SH-SY5Y (cell line): ENCODE measurements around the gene HPCAL1.

Experiments used
- GATA2 ChIP-seq: IDR thresholded peaks from 2 replicates; pipeline ENCODE4 v1.6.1; 2011; ENCODE audit warnings: mild to moderate bottlenecking, low read depth, low read length
- GATA3 ChIP-seq: IDR thresholded peaks from 2 replicates; pipeline ENCODE4 v1.6.1; 2011; ENCODE audit warnings: low read depth, mild to moderate bottlenecking, low read length, moderate library complexity

The HPCAL1 gene

DNA sequence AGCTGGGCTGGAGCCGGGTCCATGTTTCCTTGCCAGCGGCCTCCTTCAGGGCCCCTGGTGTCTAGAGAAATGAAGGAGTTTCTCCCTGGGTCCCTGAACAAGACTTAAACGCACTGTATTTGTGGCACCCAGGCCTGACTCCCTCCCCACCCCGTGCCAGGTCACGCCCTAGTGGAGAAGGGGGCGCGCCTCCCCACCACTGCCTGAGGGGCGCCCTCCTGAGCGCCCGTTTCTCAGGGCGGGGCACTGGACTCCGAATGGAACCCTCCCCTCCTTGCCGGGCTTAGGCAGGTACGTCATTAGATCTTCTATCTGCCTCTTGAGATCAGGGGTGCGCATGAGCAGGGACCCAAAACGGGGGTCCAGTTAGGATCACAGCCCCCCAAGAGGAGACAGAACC is 129.1 kb downstream of the HPCAL1 start:
- TF ChIP-seq GATA2 (no peak), GATA3 (no peak)

DNA sequence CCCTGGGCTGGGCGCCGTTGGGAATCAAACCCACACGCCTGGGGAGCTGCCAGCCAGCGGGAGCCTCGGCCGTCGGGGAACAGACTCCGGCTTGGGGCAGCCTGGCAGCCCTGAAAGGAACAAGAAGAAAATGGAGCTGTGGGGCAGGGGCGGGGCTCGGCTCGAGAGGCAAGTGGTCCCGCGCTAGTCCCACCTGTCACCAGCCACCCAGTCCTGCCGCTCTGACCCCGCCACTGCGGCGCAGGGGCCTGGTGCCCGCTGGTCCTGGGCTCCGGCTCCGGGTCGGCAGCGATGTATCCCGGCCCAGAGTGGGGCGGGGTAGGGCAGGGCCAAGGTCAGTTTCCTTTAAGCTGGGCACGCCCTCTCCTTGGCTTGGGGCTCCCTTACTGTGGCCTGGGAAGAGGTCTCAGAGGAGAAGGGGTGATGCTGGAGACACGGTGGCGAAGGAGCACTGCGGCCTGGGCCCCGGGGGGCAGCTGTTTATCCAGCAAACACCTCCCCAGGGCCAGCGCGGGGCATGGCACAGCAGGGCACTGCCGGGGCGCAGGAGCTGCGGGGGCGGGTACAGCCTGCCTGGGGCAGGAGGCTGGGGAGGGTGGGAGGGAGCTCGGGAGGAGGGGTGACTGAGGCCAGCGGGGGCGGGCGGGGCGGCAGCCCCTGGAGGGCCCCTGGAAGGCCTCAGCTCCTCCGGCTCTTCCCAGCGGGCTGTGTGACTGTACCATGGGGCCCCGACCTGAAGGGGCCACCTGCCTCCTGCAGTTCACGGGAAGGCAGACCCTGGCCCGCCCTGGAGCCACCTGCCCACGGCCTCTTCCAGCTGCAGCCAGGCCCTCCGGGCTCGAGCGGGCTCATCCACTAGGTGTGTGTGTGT is 129.8 kb downstream of the HPCAL1 start:
- TF ChIP-seq GATA2: no peak
- no peak for TF ChIP-seq GATA3

DNA sequence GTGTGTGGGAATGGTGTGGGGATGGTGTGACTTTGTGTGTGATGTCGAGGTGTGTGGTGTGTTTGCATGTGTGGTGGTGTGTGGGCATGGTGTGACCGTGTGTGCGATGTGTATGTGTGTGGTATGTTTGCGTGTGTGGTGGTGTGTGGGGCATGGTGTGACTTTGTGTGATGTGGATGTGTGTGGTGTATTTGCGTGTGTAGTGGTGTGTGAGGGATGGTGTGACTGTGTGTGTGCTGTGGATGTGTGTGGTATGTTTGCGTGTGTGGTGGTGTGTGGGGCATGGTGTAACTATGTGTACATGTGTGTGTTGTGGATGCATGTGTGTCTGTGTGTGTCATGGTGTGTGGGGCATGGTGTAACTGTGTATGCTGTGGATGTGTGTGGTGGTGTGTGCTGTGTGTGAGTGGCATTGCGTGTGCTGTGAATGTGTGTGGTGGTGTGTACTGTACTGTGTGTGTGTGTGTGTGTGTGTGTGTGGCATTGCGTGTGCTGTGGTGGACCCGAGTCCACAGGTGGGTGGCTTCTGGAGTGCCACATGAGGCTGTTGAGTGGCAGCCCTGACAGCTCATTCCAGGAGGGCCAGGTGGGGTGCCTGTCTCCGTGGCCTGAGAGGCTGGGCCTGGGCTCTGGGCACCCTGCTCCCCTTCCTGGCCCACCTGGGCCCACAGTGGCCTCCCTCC is 130.7 kb downstream of the HPCAL1 start:
- TF ChIP-seq GATA3: no peak
- no peak for TF ChIP-seq GATA2

DNA sequence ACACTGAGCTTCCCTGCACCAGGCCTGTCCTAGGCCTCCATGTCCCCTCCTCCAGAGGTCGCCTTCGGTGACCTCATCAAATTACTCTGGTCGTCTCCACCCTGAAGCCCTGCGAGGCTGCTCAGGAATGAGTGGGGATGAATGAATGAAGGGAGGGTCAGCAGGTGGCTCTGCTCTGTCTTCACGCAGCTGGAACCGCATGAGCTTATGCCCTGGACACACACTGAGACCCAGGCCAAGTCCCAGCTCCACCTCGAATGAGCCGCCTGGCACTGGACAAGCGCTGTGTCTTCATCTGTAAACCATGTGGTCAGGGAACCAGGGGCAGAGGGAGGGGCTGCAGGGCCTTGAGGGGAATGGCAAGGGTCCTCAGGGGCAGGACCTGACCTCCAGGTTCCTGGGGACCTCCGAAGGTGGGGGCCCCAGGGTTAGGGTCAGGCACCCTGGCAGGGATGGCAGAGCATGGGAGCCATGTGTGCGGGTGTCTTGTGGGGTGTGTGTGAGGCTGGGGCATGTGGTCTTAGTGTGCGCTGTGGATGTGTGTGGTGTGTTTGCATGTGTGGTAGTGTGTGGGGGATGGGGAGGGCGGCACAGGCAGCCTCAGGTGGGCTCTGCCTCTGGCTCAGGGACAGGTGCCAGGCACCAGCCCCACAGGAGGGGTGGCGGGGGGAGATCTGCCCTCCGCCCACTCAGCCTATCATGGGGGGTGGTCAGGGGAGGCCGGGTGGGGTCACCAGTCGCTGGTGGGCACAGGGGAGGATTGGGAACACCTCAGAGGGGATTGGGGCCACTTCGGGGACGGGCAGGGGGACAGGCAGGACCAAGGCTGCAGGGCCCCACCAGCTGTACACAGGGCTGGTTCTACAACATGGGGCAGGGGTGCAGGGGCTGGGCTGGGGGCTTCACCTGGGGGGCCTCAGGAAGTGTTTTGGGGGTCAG is 131.5 kb downstream of the HPCAL1 start:
- TF ChIP-seq GATA2 (no peak), GATA3 (no peak)

DNA sequence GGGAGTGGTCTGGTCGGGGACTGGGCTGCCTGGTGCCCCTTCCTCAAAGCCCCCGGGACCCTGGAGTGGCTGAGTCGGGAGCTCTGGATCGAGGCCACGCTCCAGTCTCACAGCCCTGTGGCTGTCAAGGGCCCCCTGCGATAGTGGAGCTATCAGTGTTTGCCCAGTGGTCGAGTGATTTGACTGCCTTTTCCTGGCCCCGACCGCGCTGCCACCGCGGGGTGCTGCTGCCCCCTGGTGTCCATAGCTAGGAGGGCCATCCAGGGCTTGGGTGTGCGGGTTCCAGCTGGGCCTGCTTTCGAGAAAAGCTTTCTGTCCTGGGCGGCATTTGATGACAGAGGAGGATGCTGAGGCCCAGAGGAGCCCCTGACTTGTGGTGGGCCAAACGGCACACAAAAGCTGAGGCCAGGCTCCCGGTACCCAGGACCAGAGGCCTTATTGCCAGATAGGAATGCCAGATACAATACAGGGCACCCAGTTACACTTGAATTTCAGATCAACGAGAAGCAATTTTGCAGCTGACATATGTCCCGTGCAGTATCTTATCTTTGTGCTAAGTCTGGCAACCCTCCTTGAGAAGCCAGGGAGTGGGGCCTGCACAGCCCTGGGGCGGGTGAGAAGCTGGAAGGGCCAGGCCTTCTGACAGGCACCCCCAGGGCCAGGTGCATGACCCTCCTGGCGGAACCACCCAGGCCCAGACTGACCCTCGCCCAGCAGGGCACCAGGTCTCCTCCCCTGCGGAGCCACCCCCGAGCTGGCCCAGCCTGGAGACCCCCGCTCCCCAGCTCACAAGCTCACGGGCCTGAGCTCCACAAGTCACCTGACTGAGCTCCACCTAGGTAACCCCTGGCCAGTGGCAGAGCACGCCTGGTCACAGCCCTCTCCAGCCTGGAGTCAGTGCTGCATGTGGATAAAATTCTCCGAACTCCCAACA is 132.4 kb downstream of the HPCAL1 start:
- TF ChIP-seq GATA3: no peak
- TF ChIP-seq GATA2: no peak

DNA sequence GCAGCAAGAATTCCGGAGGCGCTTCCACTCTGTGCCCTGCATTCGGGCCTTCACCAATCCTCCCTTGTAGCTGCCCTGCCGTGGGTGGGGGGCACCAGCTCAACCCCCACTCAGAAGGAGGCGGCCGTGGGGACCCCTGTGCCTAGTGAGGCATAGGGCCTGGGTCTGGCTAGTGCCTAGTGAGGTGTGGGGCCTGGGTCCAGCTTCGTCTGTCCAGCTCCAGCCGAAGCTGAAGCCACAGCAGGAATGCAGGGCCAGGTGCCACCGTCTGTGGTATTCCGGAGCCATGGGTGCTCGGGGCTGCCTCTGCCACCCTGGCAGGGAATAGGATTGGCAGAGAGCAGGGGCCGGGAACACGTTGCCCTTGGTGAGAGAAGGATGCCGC is 133.1 kb downstream of the HPCAL1 start:
- TF ChIP-seq GATA2 (no peak), GATA3 (no peak)

DNA sequence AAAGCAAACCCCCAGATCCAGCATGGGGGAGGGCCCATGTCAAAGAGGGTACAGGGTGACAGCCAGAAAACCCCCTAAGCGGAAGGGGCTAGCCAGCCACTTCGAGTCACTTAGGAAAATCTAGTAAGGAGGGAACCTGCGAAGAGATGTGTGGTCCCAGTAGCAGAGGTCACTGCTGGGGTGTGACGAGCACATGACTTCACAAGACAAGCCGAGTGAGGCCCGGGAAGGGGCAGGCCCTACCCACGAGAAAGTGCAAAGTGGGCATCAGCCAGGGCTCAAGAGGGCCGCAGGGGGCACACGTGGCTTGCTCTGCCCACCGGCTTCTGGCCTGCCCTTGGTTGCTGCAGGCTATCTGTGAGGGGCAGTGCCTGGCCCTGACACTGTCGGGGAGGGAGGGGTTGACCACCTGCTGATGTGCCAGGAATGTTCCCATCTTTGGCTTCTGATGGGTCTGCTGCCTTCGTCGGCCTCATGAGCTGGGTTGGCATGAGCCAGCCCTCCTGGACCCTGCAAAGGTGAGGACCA is 133.9 kb downstream of the HPCAL1 start:
- TF ChIP-seq GATA3 (no peak), GATA2 (no peak)

DNA sequence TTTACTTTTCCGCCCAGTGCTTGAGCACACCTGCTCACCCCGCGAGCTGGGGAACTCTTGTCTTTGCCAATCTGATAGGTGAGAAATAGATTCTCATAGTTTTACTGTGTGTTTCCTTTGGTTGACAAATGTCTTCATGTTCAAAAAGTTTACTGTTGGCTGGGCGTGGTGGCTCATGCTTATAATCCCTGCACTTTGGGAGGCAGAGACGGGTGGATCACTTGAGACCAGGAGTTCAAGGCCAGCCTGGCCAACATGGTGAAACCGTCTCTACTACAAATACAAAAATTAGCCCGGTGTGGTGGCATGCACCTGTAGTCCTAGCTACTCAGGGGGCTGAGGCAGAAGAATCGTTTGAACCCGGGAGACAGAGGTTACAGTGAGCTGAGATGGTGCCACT is 135.1 kb downstream of the HPCAL1 start:
- TF ChIP-seq GATA2: no peak
- no peak for TF ChIP-seq GATA3

DNA sequence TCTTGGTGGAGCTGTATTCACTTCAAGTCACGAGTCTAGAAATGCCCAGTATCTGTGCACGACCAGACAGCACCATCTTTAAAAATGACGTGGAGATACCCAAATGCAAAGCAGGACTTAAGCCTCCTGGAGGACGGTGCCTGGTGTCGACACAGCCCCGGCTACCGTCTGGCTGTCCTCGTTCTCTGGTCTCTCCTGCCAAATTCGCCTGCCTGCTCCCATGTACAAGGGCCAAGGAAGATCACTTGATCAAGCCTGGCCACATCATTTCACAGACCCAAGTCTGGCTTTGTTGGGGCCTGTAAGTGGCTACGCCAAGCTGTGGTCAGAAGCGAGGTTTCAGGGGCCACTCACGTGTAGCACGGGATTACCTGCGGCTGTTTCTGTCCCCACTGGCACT is 136.0 kb downstream of the HPCAL1 start:
- TF ChIP-seq GATA3 (no peak), GATA2 (no peak)

DNA sequence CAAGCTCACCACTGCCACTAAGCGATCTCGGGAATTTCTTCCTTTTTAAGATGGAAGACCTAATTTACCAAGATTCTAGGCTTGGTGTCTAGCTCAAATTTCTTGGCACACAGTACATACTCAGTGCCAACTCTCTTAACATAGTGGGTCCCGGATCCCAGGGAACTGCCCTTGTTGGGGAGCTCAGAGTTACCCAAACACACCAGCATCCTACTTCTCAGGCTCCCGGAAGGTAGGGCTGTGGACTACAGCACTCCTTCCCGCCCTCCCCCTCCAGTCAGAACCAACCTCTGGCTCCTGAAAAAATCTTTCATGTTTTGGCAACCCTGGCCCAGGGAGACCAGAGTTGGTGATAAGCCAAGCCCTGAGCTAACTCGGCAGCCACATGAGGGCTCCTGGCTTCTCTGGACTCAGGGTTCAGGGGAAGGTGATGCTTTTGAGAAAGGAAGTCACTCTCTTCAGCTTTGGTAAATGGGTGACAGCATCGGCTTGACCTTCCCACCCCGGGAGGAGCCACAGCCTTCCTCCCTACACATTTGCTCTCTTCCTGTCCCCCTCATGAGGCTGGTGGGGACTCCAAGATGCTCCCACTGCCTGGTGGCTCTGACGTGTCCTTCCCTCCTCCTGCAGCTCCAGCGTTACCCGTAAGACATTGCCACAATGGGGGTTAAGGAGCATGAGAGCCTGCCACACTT is 136.6 kb downstream of the HPCAL1 start:
- TF ChIP-seq GATA2 (no peak), GATA3 (no peak)

DNA sequence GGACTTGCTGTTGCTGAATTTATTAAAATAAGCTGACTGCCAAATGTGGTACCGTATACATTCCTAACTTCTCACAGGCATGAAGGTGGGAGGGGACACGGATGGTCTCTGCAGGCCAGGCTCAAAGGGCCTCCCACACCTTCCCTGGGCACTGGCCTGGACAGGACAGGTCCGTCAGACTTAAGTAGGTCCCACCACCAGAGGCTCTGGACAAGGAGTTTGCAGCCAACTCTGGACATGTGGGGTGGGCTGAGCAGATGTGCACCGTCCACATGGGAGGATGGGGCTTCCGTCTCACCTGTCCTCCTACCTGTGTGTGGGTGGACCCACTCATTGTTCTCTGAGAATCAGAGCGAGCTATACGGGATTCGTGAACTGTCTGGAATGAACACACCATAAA is 137.3 kb downstream of the HPCAL1 start:
- TF ChIP-seq GATA3 (no peak), GATA2 (no peak)

DNA sequence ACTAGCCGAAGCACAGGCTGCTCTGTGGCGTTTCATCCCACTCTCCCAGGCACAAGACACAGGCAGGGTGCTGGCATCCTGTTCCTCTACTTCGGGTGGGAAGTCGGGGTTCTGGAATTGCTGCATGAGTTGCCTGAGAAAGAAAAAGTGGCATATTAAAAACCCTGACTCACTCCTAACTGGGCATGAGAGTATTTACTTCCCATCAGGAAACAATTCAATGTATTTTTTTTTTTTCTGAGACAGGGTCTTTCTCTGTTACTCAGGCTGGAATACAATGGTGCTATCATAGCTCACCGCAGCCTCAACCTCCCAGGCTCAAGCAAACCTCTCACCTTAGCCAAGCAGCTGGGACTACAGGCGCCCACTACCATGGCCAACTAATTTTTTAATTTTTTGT is 138.0 kb downstream of the HPCAL1 start:
- TF ChIP-seq GATA3 (no peak), GATA2 (no peak)

DNA sequence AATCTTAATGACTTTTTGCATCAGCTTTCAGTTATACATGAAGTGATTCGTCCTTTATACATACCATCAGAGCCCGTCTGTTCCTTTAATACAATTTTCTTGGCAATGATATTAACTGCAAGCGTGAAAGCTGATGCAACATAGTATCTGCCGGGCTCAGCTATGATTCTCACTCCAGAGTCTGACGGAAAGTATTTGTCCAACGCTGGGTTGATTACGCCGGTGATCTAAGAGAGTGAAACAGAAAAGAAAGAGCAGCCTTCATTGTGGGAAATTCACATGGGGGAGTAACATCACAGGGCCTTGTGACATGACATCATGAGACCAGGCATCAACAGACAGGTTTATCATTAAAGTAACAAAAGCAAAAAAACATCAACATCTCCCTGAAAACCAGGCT is 139.2 kb downstream of the HPCAL1 start:
- no peak for TF ChIP-seq GATA3
- TF ChIP-seq GATA2: no peak
